Heart left ventricle (tissue), 13 donors: ENCODE data around the gene ABCC5.

ENCODE experiments used
- CTCF ChIP-seq, 12 donors: fragments of 200-600 bp; sonication (generic) in 4 of 12; IDR thresholded peaks; one replicate each; pipeline versions ENCODE4 v1.5.0 to v1.8.0; 2018 to 2022; ENCODE audit warnings: antibody characterized with exemption in 12 of 12, mild to moderate bottlenecking in 5 of 12
- POLR2A ChIP-seq, 2 donors: fragments of 450-650 bp; IDR thresholded peaks; one replicate each; pipeline ENCODE4 v1.6.1; 2017; ENCODE audit warnings: antibody characterized with exemption in 2 of 2, mild to moderate bottlenecking in 2 of 2, moderate library complexity in 2 of 2
- donor health status: ischemic (EF 13 %, LVEDD 7.1; RV severe dilation, severe dysfunction).
- donor health status: DM: no; HTN: yes; CAD: no.
- donor health status: DM: no; HTN: no; CAD: no.
- donor health status: ischemic (EF 25% LVEDD 6.9; RV normal size, moderate dysfunction).
- donor health status: ischemic (EF 25% LVEDD 5.7; RV mildly dilated, moderate dysfunction).
- donor health status: ischemic (EF 35%, LVEDD 5.7; RV mildly dilated, moderate dysfunction).
- donor health status: nonischemic (EF 11% LVEDD 7.7; RV severe dilation, severe dysfunction).
- donor health status: DM: yes; HTN: yes; CAD: no.
- donor health status: PGD.
- donor health status: ischemic (EF 29% LVEDD 5.4; RV normal size, mild dysfunction).
- donor health status: nonischemic (EF 23%, LVEDD 6.1; RV moderate dilation, normal function).

DNA sequence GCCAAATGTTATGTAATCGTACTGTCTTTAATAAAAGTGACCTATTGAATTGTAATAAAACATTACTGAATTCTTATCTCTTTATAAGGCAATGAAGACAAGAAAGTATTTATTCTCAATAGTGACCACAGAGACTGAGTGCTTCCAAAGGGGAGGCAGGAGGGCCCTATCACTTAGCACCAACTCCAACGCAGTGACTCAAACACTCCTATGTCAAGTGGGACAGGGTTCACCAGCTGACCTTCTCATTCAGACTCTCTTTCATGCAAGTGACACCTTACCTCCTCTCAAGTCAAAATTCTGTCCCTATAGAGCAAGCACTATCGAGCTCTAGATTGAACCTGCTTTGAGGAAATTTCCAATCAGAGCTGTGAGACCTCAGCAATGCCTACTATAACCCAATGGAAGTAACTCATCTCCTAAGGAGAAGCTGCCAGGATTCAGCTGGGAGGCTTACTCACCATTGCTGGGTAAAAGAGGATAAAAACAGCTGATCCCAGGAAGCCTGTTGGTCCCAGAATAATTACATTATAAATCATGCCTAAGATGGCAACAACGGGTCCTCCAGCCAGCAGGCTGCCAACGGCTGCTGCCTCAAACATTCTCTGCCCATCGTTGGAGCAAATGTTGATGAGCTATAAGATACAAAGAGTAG is 35.6 kb downstream of the ABCC5 start:
- no peak for TF ChIP-seq CTCF (IDR thresholded peaks at IDR 0.05)
- no peak for TF ChIP-seq POLR2A (IDR thresholded peaks at IDR 0.05)
